ENCODE data around the gene KLKB1.

DNA sequence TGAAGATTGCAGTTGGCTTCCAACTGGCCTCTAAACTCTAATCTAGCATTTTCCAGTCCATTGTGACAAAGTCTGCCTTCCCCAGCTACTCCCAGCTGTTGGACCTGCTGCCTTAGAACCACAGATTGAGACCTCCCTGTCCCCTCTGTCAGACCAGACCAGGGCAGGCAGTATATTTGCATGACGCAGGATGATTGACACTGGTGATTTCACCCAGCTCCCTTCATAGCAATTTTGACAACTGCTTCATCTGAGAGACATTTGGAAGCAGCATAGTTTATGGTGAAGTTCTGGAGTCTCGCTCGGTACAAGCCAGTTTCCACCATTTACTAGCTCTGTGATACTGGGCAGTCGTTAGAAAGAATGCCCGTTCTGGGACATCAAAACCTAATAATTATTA lies 33.5 kb upstream of the KLKB1 start:
- TF ChIP-seq, protein P1, sequence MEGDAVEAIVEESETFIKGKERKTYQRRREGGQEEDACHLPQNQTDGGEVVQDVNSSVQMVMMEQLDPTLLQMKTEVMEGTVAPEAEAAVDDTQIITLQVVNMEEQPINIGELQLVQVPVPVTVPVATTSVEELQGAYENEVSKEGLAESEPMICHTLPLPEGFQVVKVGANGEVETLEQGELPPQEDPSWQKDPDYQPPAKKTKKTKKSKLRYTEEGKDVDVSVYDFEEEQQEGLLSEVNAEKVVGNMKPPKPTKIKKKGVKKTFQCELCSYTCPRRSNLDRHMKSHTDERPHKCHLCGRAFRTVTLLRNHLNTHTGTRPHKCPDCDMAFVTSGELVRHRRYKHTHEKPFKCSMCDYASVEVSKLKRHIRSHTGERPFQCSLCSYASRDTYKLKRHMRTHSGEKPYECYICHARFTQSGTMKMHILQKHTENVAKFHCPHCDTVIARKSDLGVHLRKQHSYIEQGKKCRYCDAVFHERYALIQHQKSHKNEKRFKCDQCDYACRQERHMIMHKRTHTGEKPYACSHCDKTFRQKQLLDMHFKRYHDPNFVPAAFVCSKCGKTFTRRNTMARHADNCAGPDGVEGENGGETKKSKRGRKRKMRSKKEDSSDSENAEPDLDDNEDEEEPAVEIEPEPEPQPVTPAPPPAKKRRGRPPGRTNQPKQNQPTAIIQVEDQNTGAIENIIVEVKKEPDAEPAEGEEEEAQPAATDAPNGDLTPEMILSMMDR (IDR thresholded peaks at IDR 0.05) = no peak
- TF ChIP-seq POLR2AphosphoS5 (IDR thresholded peaks at IDR 0.05) (no peak), POLR2A (IDR thresholded peaks at IDR 0.05) (no peak), EP300 (IDR thresholded peaks at IDR 0.05) (no peak)
